Kidney epithelial cell (primary cell): ENCODE results near the gene BCL2L2. TPM values are rescaled to one million over a fixed set of nuclear protein-coding genes. Genes with fewer than 3 reads are reported as not detected.

Experiments
- DNase-seq: peaks from one replicate; pipeline ENCODE4 v3.0.0-alpha.2; 2010; ENCODE audit warnings: low read depth
- H3K27me3 ChIP-seq: 2 replicates; pipeline ENCODE4 v1.6.0; 2011; ENCODE audit warnings: low read length; ENCODE audit not compliant: control insufficient read depth, insufficient read depth
- H3K36me3 ChIP-seq: 2 replicates; pipeline ENCODE4 v1.5.1; 2011; ENCODE audit warnings: low read length; ENCODE audit not compliant: control insufficient read depth, insufficient read depth
- H3K4me3 ChIP-seq: 2 replicates; pipeline ENCODE4 v1.5.1; 2011; ENCODE audit warnings: low read depth, mild to moderate bottlenecking, control low read depth, low read length
- total RNA-seq: library from RNA; depleted of rRNA; stranded (reverse); fragments of >200 nt; gene quantifications from 2 replicates; pipeline ENCODE4 v1.2.3, GENCODE V29; 2015
- TF ChIP-seq, protein P1 (sequence below): IDR thresholded peaks from 2 replicates; pipeline ENCODE4 v1.5.1; 2011; ENCODE audit warnings: mild to moderate bottlenecking, moderate library complexity, low read length, control low read depth, inconsistent platforms; ENCODE audit not compliant: insufficient read depth, poor library complexity, severe bottlenecking

BCL2L2 gene
- total RNA-seq, 1 donor from 2014 or later: 16.2 TPM

DNA sequence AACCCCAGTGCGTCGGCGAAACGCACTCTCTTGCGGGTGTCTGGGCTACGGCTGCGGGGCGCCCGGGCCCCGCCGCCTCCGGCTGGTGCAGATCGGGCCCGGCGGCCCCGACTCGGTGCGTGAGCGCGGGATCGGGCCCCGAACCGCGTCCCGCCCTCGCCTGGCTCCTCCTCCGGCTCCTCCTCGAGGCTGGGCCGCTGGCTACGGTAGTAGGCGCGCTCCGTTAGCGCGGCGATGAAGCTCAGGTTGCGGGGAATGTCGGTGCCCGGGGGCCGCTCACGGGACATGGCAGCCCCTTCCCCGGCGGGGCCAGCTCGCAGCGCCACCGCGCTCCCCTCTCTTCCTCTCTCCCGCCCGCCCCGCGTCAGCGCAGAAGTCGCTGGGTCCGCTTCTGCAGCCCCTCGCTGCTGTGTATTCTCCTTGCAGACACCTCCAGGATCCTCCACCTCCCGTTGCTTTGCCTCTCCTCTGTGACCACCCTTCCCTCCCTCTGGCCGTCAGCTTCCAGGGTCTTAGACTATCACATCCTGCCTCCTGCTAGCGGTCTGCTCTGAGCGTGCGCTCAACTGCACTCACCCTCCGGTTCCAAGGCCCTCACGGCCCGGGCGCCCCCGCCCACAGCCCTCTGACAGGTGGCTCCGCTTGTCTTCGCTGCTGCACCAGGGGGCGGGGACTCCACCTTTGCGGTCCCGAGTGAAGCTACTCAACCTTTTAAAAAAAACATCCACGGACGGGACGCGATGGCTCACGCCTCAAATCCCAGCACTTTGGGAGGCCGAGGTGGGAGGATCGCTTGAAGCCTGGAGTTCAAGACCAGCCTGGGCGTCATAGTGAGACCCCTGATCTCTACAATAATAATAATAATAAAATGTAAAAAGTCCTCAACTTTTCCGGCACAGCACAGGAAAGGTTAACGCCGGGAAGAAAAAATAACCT, 4.1 kb upstream of the BCL2L2 start, which contains the start of gene PPP1R3E:
TSS of gene PPP1R3E (minus strand) at position 570 of the 936 bp plus-strand sequence. CDS start at position 287, 283 bp downstream.
- Histone ChIP-seq H3K27me3 (no peaks in the 10 kb centered on the region), H3K4me3 (peak within 1 kb of the TSS; percentile 63), H3K36me3 (no peaks in the 10 kb centered on the region)
- TF ChIP-seq, protein P1, sequence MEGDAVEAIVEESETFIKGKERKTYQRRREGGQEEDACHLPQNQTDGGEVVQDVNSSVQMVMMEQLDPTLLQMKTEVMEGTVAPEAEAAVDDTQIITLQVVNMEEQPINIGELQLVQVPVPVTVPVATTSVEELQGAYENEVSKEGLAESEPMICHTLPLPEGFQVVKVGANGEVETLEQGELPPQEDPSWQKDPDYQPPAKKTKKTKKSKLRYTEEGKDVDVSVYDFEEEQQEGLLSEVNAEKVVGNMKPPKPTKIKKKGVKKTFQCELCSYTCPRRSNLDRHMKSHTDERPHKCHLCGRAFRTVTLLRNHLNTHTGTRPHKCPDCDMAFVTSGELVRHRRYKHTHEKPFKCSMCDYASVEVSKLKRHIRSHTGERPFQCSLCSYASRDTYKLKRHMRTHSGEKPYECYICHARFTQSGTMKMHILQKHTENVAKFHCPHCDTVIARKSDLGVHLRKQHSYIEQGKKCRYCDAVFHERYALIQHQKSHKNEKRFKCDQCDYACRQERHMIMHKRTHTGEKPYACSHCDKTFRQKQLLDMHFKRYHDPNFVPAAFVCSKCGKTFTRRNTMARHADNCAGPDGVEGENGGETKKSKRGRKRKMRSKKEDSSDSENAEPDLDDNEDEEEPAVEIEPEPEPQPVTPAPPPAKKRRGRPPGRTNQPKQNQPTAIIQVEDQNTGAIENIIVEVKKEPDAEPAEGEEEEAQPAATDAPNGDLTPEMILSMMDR: no peak
- no peak for DNase-seq

DNA sequence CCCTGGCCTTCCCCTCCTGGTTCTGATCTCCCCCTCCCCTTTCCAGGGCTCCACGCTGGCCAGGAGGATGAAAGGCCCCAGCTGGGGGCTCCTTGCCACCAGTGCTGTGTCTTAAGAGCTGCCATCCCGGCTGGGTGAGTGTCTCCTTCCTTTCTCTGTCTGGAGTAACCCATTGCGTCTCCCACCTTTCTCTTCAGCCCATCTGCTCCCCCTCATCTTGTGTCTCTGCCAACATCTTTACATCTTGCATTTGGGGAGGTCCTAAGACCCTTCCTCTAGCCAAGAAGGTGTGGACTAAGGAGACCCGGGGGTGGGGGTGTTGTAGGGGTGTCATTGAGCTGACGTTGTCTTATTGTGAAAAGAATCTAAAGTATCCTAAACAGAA, 505 bp downstream of the BCL2L2 start:
- TF ChIP-seq, protein P1: no peak
- Histone ChIP-seq H3K36me3 (no peaks in the 10 kb centered on the region), H3K27me3 (no peaks in the 10 kb centered on the region), H3K4me3 (peak overlapping the region; percentile 80)
- no peak for DNase-seq

- H3K36me3 ChIP-seq: no peaks in the 10 kb centered on the region
- peak overlapping the region; percentile 80 for H3K4me3 ChIP-seq
- TF ChIP-seq, protein P1: no peak
- no peak for DNase-seq
- no peaks in the 10 kb centered on the region for H3K27me3 ChIP-seq
Measured at GRCh38 chr14:23307687-23308644, 1.3 kb downstream of the BCL2L2 start.

DNA sequence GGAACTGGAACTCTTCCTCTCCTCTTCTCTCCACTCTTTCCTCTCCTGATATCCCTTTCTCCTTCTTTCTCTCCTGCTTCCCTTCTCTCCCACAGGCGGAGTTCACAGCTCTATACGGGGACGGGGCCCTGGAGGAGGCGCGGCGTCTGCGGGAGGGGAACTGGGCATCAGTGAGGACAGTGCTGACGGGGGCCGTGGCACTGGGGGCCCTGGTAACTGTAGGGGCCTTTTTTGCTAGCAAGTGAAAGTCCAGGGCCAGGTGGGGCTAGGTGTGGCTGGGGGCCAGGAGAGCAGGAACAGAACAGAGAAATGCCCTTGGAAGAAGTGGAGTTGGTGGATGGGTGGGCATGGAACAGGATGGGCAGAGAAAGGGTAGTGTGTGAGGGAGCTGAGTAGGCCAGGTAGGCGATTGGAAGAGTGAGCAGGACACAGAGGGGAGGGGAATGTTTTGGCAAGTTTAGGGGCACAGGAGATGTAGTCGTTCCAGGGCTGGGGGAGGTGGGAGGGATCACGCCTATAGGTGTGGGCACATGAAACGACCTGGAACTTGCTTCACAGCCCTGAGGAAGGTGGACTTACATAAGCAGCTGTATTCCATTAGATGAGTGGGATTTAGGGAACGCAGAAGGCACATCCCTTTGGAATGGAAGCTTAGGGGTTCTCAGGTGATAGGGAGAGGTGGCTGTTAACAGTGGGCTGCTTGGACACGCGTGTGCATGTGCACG, 2.2 kb downstream of the BCL2L2 start:
- DNase-seq: no peak
- TF ChIP-seq, protein P1: no peak
- H3K4me3 ChIP-seq: no peak overlapping the region

DNA sequence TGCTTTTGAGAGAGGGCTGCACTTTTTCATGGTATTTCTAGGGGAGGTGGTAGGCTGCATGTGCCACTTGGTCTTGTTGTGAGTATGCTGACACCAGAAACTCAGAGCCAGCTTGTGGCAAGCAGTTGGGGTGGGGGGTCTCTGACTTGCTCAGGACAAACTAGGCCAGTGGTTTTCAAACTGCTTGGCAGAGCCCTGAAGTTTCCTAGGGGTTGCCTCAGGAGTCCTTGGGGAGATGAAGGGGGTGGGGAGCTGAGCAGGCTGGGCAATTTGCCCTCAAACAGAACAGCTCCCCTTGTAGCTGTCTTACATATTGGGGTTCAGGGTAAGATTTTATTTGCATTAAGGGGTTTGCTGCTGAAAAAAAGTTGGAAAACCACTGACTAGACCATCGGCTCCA, 3.9 kb downstream of the BCL2L2 start:
- TF ChIP-seq, protein P1: no peak
- H3K36me3 ChIP-seq: no peaks in the 10 kb centered on the region
- H3K4me3 ChIP-seq: no peak overlapping the region
- DNase-seq: no peak
- H3K27me3 ChIP-seq: no peaks in the 10 kb centered on the region

More for the DNA sequence above, 2.2 kb downstream of the BCL2L2 start:
- Histone ChIP-seq H3K36me3 (no peaks in the 10 kb centered on the region), H3K27me3 (no peaks in the 10 kb centered on the region)
